BE2C (cell line): Measurements from ENCODE around the gene TSPAN31.

ENCODE experiments used
- DNase-seq: peaks from one replicate; pipeline ENCODE4 v3.0.0-alpha.2; 2020
- H3K27me3 ChIP-seq: fragments of 250-450 bp; sonication (Bioruptor Pico); 2 replicates; pipeline ENCODE4 v1.5.1; 2020; ENCODE audit warnings: mild to moderate bottlenecking
- H3K36me3 ChIP-seq: fragments of 250-450 bp; sonication (Bioruptor Pico); 2 replicates; pipeline ENCODE4 v1.5.1; 2020; ENCODE audit warnings: mild to moderate bottlenecking
- H3K4me1 ChIP-seq: fragments of 250-450 bp; sonication (Bioruptor Pico); 2 replicates; pipeline ENCODE4 v1.5.1; 2020
- H3K4me3 ChIP-seq: 2 replicates; pipeline ENCODE4 v1.5.1; 2011; ENCODE audit warnings: low read depth, low read length
- H3K9me3 ChIP-seq: fragments of 250-450 bp; sonication (Bioruptor Pico); 2 replicates; pipeline ENCODE4 v1.5.1; 2020
- TF ChIP-seq, protein P1 (sequence below): IDR thresholded peaks from 2 replicates; pipeline ENCODE4 v1.5.1; 2012; ENCODE audit warnings: mild to moderate bottlenecking, low read depth, low read length

The TSPAN31 gene

DNA sequence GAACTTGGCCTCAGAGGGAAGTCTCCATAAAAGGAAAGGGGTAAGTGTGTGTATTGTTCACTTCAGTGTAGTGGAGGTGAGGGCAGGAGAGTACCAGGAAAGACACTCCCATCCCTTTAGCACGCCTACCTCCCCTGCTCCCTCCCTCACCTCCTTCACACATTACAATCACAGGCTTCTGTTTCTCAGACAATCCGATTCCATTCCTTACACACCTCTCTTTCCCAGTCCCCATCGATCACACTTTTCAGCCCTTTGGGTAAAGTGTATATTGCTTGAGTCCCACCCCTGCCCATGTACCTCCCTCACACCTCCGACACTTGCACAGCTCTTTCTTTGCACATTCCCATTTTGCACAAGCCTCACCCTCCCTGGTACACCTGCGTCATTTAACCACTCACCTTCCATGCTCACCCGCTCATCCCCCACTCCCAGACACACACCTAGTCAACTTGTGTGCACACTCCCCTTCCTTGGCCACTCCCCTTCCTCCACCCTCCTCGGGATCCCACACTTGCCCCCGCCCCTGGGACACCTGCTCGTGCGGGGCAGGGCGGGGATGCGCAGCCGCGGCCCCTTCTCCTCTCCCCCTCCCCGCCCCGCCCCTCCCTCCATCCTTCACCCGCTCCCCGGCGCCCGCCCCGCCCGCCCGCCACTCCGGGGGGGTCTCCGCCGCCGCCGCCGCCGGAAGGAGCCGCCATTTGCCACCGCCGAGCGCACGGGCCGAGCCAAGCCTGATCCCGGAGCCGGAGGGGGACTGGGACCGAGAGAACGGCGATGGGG is 9.8 kb downstream of the TSPAN31 start, which contains the start of gene MARCHF9:
Gene MARCHF9, plus strand, starts transcription at position 693 of the 783 bp plus-strand sequence. CDS start 426 bp downstream, outside the sequence.
- Histone ChIP-seq H3K4me3 (peak within 1 kb of the TSS; percentile 63), H3K36me3 (peaks cover 16% of the 10 kb centered on the region), H3K4me1 (peaks cover 4% of the 10 kb centered on the region; the same call in 1 of the 2 replicates), H3K9me3 (no peaks in the 10 kb centered on the region), H3K27me3 (peaks cover 11% of the 10 kb centered on the region)
- TF ChIP-seq, protein P1, sequence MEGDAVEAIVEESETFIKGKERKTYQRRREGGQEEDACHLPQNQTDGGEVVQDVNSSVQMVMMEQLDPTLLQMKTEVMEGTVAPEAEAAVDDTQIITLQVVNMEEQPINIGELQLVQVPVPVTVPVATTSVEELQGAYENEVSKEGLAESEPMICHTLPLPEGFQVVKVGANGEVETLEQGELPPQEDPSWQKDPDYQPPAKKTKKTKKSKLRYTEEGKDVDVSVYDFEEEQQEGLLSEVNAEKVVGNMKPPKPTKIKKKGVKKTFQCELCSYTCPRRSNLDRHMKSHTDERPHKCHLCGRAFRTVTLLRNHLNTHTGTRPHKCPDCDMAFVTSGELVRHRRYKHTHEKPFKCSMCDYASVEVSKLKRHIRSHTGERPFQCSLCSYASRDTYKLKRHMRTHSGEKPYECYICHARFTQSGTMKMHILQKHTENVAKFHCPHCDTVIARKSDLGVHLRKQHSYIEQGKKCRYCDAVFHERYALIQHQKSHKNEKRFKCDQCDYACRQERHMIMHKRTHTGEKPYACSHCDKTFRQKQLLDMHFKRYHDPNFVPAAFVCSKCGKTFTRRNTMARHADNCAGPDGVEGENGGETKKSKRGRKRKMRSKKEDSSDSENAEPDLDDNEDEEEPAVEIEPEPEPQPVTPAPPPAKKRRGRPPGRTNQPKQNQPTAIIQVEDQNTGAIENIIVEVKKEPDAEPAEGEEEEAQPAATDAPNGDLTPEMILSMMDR, result no peak
- peak; percentile 58 for DNase-seq

DNA sequence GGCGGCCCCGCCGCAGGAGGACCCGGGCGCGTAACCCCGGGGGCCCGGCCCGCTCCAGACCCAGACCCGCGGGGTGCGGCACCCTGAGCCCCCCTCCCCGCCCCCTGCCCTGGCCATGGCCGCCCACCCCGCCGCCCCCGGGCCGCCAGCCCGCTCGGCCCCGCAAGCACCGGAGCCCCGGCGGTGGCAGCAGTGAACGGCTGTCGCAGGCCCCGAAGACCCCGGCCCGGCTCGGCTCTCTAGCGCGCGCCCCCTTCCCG is 10.3 kb downstream of the TSPAN31 start:
- H3K4me3 ChIP-seq, result peak overlapping the region; percentile 63
- H3K27me3 ChIP-seq, result peaks cover 11% of the 10 kb centered on the region
- peaks cover 13% of the 10 kb centered on the region for H3K36me3 ChIP-seq
- no peak for DNase-seq
- peaks cover 4% of the 10 kb centered on the region; the same call in 1 of the 2 replicates for H3K4me1 ChIP-seq
- TF ChIP-seq, protein P1, result no peak
- no peaks in the 10 kb centered on the region for H3K9me3 ChIP-seq

DNA sequence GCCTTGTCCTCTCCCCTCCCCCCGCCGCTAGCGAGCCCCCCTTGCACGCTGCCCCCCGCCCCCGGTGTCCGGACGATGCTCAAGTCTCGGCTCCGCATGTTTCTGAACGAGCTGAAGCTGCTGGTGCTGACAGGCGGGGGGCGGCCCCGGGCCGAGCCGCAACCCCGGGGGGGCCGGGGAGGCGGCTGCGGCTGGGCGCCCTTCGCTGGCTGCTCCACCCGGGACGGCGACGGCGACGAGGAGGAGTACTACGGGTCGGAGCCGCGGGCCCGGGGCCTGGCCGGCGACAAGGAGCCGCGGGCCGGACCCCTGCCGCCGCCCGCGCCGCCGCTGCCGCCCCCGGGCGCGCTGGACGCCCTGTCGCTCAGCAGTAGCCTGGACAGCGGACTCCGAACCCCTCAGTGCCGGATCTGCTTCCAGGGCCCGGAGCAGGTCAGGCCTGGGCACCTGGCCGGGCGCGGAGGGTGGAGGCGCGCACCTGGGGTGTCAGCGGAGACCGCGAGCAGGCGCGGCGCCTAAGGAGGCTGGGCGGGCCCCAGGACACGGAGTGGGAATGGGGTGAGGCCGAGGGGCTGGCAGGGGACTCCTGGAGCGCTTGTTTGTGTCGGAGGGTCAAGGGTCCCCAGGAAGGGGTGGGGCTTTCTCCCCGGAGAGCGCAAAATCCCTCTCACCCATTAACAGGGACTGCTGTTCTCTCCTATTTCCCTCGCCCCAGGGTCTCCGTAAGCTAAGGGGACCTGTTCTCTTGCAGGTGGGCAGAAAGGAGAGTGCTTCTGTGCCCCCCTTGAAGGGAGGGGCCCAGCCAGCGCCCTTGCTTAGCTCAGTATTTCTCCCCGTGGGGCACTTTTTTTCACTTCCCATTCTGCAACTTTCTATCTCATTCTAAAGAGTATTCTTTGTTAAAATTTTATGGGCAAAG is 10.9 kb downstream of the TSPAN31 start:
- Histone ChIP-seq H3K4me1 (peaks cover 4% of the 10 kb centered on the region; the same call in 1 of the 2 replicates), H3K27me3 (peaks cover 11% of the 10 kb centered on the region), H3K36me3 (peaks cover 7% of the 10 kb centered on the region), H3K4me3 (peak overlapping the region; percentile 63), H3K9me3 (no peaks in the 10 kb centered on the region)
- DNase-seq, result no peak
- TF ChIP-seq, protein P1, result no peak

DNA sequence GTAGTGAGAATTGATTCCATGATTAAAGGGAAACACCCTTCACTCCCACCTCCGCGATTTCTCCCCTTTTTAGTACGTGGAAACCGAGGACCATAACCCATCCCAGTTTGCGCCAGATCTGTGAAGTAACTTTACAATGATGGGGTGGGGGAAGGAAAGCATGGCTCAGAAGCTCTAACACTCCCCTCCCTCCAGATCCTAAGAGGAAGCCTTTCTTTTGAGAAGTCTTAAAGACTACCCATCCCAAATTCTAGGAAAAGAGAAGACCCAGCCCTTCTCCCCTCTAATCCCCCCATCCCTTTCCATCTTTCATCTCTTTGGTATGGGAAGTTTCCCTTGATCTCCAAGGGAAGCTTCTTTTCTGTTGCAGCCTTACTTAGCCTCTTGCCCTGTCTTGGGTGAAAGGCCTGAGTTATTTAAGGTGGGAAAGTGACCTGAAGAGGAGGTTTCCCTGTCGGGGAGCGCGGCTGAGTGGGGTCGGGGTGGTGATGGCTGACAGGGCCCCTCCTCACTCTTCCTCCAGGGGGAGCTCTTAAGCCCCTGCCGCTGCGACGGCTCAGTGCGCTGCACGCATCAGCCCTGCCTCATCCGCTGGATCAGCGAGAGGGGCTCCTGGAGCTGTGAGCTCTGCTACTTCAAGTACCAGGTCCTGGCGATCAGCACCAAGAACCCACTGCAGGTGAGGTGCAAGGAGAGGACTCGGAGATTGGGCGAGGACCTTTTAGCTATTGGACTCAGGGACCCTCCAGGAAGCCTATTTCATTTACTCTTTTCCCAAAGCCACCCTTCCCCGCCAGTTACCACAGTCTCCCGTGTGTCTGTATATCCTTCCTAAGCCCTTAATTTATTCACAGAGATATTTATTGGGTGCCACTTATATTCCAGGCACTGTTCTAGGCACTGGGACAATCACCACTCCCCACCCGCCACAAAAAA is 11.8 kb downstream of the TSPAN31 start:
- Histone ChIP-seq H3K27me3 (peaks cover 11% of the 10 kb centered on the region), H3K4me3 (peak overlapping the region; percentile 63), H3K9me3 (no peaks in the 10 kb centered on the region), H3K4me1 (peaks cover 4% of the 10 kb centered on the region; the same call in 1 of the 2 replicates), H3K36me3 (no peaks in the 10 kb centered on the region)
- peak; percentile 82 for DNase-seq
- TF ChIP-seq, protein P1, result peak; percentile 91

DNA sequence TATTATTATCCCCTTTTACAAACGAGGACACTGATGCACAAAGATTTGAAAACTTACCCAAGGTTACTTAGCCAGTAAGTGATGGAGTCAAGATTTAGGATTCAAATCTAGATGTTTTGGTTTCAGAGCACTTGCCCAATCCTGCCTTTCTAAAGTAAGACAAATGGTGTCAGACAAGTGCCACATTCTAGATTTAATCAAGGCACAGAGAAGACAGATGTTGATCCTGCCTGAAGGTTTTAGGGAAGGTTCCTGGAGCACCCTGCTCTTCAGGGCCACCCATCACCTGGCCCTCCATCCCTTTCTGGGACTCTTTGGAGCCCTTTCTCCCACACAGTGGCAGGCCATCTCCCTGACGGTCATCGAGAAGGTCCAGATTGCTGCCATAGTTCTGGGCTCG is 12.9 kb downstream of the TSPAN31 start:
- no peak overlapping the region for H3K4me3 ChIP-seq
- H3K27me3 ChIP-seq, result peaks cover 11% of the 10 kb centered on the region
- no peaks in the 10 kb centered on the region for H3K9me3 ChIP-seq
- no peaks in the 10 kb centered on the region for H3K36me3 ChIP-seq
- TF ChIP-seq, protein P1, result no peak
- peaks cover 2% of the 10 kb centered on the region; the same call in 1 of the 2 replicates for H3K4me1 ChIP-seq
- DNase-seq, result no peak
